ENCODE results near the gene GTF2F2.

Gene GTF2F2

DNA sequence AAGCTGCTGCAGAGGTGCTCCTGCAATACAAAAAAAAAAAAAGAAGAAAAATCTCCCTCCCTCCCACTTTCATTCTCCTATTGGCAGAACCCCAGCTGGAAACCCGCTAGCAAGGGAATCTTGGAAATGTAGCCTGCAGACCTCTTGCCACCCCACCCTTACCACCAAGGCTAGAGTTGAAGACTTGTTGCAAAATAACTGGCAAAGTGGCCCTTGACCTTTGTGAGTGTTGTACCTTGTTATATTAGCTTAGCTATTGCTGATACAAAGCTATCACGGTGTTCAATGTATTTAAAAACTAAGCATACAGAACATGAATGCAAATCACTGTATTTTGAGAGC lies 138.0 kb downstream of the GTF2F2 start:
- no peak for DNase-seq (ENCODE audit: low read depth)
- TF ChIP-seq, protein P1, sequence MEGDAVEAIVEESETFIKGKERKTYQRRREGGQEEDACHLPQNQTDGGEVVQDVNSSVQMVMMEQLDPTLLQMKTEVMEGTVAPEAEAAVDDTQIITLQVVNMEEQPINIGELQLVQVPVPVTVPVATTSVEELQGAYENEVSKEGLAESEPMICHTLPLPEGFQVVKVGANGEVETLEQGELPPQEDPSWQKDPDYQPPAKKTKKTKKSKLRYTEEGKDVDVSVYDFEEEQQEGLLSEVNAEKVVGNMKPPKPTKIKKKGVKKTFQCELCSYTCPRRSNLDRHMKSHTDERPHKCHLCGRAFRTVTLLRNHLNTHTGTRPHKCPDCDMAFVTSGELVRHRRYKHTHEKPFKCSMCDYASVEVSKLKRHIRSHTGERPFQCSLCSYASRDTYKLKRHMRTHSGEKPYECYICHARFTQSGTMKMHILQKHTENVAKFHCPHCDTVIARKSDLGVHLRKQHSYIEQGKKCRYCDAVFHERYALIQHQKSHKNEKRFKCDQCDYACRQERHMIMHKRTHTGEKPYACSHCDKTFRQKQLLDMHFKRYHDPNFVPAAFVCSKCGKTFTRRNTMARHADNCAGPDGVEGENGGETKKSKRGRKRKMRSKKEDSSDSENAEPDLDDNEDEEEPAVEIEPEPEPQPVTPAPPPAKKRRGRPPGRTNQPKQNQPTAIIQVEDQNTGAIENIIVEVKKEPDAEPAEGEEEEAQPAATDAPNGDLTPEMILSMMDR (IDR thresholded peaks at IDR 0.05; ENCODE audit: insufficient read depth, low read depth, low read length, missing control alignments) = no peak

DNA sequence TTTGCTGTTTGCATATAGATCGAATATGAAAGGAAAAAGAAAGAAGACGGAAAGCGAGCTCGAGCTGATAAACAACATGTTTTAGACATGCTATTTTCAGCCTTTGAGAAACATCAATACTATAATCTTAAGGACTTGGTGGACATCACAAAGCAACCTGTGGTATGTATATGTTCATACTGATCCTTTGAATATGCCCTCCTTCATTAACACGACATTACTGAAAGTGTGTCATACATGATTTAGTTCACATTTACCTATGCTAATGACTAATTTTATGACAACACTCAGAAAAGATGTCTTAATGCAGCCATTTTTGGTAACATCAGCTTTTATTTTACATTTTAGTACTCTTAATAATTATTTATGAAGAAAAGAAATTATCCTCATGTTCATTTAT lies 146.9 kb downstream of the GTF2F2 start:
- TF ChIP-seq, protein P1 (IDR thresholded peaks at IDR 0.05; ENCODE audit: insufficient read depth, low read depth, low read length, missing control alignments) = no peak
- DNase-seq (ENCODE audit: low read depth) = no peak
- H3K4me3 ChIP-seq (ENCODE audit: low read depth, low read length) = no peak overlapping the region

More for the DNA sequence above, 138.0 kb downstream of the GTF2F2 start:
- H3K4me3 ChIP-seq (ENCODE audit: low read depth, low read length) = no peak overlapping the region

DNA sequence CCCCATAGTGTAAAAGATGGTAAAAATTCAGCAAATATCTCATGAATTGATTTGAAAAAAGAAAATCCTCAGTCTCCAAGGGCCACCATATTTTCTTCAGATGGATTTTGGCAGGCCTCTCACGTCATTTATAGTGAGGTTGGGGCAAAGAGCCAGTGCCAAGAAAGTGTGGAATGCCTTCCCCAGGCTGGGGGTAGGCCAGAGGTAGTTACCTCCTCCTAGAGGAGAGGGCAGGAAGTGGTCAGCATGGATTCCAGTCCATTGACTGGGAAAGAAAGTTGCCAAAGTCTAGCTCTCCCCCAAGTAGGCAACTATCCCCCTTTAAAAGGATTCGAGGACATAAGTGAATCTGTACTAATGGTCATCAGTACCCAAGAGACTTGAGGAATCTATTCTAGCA lies 148.9 kb downstream of the GTF2F2 start:
- TF ChIP-seq, protein P1 (IDR thresholded peaks at IDR 0.05; ENCODE audit: insufficient read depth, low read depth, low read length, missing control alignments) = no peak
- DNase-seq (ENCODE audit: low read depth) = no peak
- no peak overlapping the region for H3K4me3 ChIP-seq (ENCODE audit: low read depth, low read length)

DNA sequence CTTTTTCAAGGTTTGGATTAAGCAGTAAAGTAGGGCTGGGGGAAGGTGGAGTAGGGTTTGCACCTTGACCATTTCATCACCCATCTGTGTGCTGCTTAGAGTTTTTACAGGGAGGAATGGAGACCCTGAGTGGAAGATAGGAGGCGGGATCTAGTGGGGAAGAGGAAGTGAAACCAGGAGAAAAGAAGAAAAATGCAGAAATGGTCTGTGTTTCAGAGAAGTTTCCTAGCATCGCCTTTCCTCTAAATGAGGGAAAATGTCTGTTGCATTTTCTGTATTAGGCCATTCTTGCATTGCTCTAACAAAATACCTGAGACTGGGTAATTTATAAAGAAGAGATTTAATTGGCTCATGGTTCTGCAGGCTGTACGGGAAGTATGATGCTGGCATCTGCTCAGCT lies 156.6 kb downstream of the GTF2F2 start:
- no peak overlapping the region for H3K4me3 ChIP-seq (ENCODE audit: low read depth, low read length)
- no peak for DNase-seq (ENCODE audit: low read depth)
- TF ChIP-seq, protein P1 (IDR thresholded peaks at IDR 0.05; ENCODE audit: insufficient read depth, low read depth, low read length, missing control alignments) = no peak

DNA sequence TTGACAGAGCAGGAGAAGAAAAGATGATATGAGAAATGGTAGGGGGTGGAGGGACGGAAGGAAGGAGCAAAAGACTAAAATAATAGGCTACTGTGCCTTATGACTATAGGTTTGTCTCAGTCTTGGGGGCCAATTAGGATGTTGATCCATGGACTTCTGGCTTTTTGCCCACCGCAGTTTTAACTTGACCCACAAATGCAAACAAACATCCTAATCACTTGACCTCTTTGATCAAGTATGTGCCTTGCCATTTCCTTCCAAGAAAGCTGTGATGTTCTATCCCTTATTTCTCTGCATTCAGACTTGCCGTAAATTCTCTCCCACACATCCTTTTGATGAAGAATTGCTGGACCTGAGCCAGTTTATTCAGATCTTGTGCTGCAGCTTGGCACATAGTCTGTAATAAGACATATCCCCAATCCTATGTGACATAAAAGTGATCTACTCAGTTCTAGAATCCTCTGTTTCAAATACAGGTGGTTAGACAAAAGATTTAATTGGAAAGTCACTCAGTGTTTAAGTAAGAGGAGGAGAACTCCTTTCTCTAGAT lies 157.9 kb downstream of the GTF2F2 start:
- H3K4me3 ChIP-seq (ENCODE audit: low read depth, low read length) = no peak overlapping the region
- TF ChIP-seq, protein P1 (IDR thresholded peaks at IDR 0.05; ENCODE audit: insufficient read depth, low read depth, low read length, missing control alignments) = no peak
- DNase-seq (ENCODE audit: low read depth) = no peak

DNA sequence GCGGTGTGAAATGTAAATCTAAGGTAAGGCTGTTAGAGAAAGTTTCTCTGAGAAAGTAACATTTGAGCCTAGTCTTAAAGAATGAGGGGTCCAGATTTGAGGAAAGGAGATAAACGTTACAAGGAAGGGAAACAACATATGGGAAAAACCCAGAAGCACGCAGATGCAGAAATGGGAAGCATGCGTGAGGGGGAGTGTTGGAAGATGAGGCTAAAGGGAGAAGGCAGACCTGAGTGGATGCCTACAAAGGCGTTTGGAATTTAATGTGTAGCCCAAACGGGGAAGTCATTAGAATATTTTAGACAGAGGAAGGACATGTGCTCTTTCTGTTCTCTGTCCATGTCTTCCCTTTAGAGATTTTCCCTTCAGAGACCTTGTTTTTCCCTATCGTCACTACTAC lies 159.7 kb downstream of the GTF2F2 start:
- no peak for DNase-seq (ENCODE audit: low read depth)
- H3K4me3 ChIP-seq (ENCODE audit: low read depth, low read length) = no peak overlapping the region
- TF ChIP-seq, protein P1 (IDR thresholded peaks at IDR 0.05; ENCODE audit: insufficient read depth, low read depth, low read length, missing control alignments) = no peak
